GM21526 (cell line): ENCODE data around the gene KCNK5.

Source experiments
- ATAC-seq: cut with Tn5 transposase; IDR thresholded peaks from one replicate; pipeline ENCODE4 v1.9.1; 2021; ENCODE audit warnings: moderate library complexity; ENCODE audit not compliant: unreplicated experiment, low FRiP score

Gene KCNK5

GRCh38 chr6:39243809-39244208 is 14.5 kb upstream of the KCNK5 start:
- ATAC-seq, result no peak

- no peak for ATAC-seq
These were observed 11.0 kb upstream of the KCNK5 start for GRCh38 chr6:39240155-39240757.

- ATAC-seq, result no peak
These were observed 10.4 kb upstream of the KCNK5 start for GRCh38 chr6:39239527-39240154.

- ATAC-seq, result no peak
These were observed 7.5 kb upstream of the KCNK5 start for GRCh38 chr6:39236742-39237141.

GRCh38 chr6:39233333-39233732 is 4.1 kb upstream of the KCNK5 start:
- no peak for ATAC-seq

- ATAC-seq, result no peak
These were observed 2.4 kb upstream of the KCNK5 start for GRCh38 chr6:39231521-39232243.

- ATAC-seq, result no peak
These were observed 1.4 kb upstream of the KCNK5 start for GRCh38 chr6:39230654-39231035.

GRCh38 chr6:39228111-39228971 is 934 bp downstream of the KCNK5 start:
- ATAC-seq, result no peak

- ATAC-seq, result no peak
These were observed 1.8 kb downstream of the KCNK5 start for GRCh38 chr6:39227476-39227875.

- no peak for ATAC-seq
These were observed 2.5 kb downstream of the KCNK5 start for GRCh38 chr6:39226639-39227329.

- ATAC-seq, result no peak
These were observed 3.3 kb downstream of the KCNK5 start for GRCh38 chr6:39225946-39226437.

GRCh38 chr6:39225543-39225942 is 3.7 kb downstream of the KCNK5 start:
- ATAC-seq, result no peak

GRCh38 chr6:39224523-39225182 is 4.6 kb downstream of the KCNK5 start:
- no peak for ATAC-seq

- ATAC-seq, result no peak
These were observed 5.3 kb downstream of the KCNK5 start for GRCh38 chr6:39224011-39224410.

- no peak for ATAC-seq
These were observed 5.7 kb downstream of the KCNK5 start for GRCh38 chr6:39223555-39223954.

- no peak for ATAC-seq
These were observed 6.2 kb downstream of the KCNK5 start for GRCh38 chr6:39223061-39223460.

GRCh38 chr6:39221779-39222641 is 7.3 kb downstream of the KCNK5 start:
- no peak for ATAC-seq

- no peak for ATAC-seq
These were observed 8.2 kb downstream of the KCNK5 start for GRCh38 chr6:39221115-39221514.
